GM12878 (cell line): ENCODE data around the gene KCNQ1. TPM values are rescaled to one million over a fixed set of nuclear protein-coding genes. Genes with fewer than 3 reads are reported as not detected.

Source experiments
- ATAC-seq: fragments of 200-7000 bp; cut with Tn5 transposase; 3 replicates; pipeline ENCODE4 v1.9.1; 2020; ENCODE audit warnings: mild to moderate bottlenecking, moderate library complexity
- BruUV-seq: library from RNA; stranded (reverse); fragments of 400-500 nt; replicated peaks from 2 replicates; lab custom pipeline; 2021; lab: Mats Ljungman, UMichigan
- CTCF ChIA-PET: fragments of 300-600 bp; sonication (Branson Sonifier 250); formaldehyde crosslinking; extraction: SDS; loops from one replicate; lab custom pipeline; 2021; ENCODE audit warnings: inconsistent platforms; lab: Yijun Ruan, JAX
- POLR2A ChIA-PET: fragments of 350-600 bp; formaldehyde crosslinking; extraction: SDS; loops from one replicate; lab custom pipeline; 2021; ENCODE audit warnings: inconsistent platforms; lab: Charles Lee
- RAD21 ChIA-PET: fragments of 300-600 bp; sonication (Branson Sonifier 250); formaldehyde crosslinking; loops from one replicate; lab custom pipeline; 2023; ENCODE audit warnings: antibody characterized with exemption; ENCODE audit not compliant: unreplicated experiment; lab: Charles Lee
- SMC1A ChIA-PET: fragments of 300-600 bp; sonication (Branson Sonifier 250); formaldehyde crosslinking; loops from one replicate; lab custom pipeline; 2023; ENCODE audit not compliant: unreplicated experiment, uncharacterized antibody; lab: Charles Lee
- DNase-seq: peaks from one replicate; pipeline ENCODE4 v3.0.0-alpha.2; 2011; ENCODE audit warnings: low read depth, low spot score
- FAIRE-seq: peaks from 3 replicates; lab custom pipeline; 2011; peaks lifted over from hg19 to GRCh38; lab: Jason Lieb, UNC
- H2AFZ ChIP-seq: 2 replicates; pipeline ENCODE4 v1.6.0; 2011; ENCODE audit warnings: low read depth, low read length, control low read depth; ENCODE audit not compliant: control insufficient read depth
- H3K27ac ChIP-seq: 2 replicates; pipeline ENCODE4 v1.5.1; 2011; ENCODE audit warnings: control low read depth; ENCODE audit not compliant: control insufficient read depth, insufficient read depth
- H3K27me3 ChIP-seq, 2 experiments: replicated peaks in 1 of 2; 2 replicates each; pipeline versions ENCODE4 v1.6.0 to v1.6.1; 2011; ENCODE audit warnings: low read length in 1 of 2; ENCODE audit not compliant: control insufficient read depth in 2 of 2, insufficient read depth in 2 of 2
- H3K36me3 ChIP-seq, 2 experiments: 2 replicates each; pipeline ENCODE4 v1.5.1; 2011; ENCODE audit warnings: low read length in 1 of 2; ENCODE audit not compliant: control insufficient read depth in 2 of 2, insufficient read depth in 2 of 2
- H3K4me1 ChIP-seq: 2 replicates; pipeline ENCODE4 v1.6.1; 2011; ENCODE audit warnings: mild to moderate bottlenecking, low read length, moderate library complexity, mixed read lengths; ENCODE audit not compliant: control insufficient read depth, insufficient read depth
- H3K4me2 ChIP-seq: 2 replicates; pipeline ENCODE4 v1.6.0; 2011; ENCODE audit warnings: control low read depth; ENCODE audit not compliant: control insufficient read depth, insufficient read depth
- H3K4me3 ChIP-seq: fragments of 200-600 bp; sonication (generic); 2 replicates; pipeline ENCODE4 v1.5.1; 2016
- H3K79me2 ChIP-seq: 2 replicates; pipeline ENCODE4 v1.6.0; 2011; ENCODE audit warnings: low read length; ENCODE audit not compliant: control insufficient read depth, insufficient read depth
- H3K9ac ChIP-seq: 2 replicates; pipeline ENCODE4 v1.8.0; 2011; ENCODE audit warnings: low read length, control low read depth, mixed read lengths; ENCODE audit not compliant: control insufficient read depth, insufficient read depth
- H3K9me3 ChIP-seq: replicated peaks from 3 replicates; pipeline ENCODE4 v1.5.1; 2011; ENCODE audit warnings: mild to moderate bottlenecking, low read length; ENCODE audit not compliant: control insufficient read depth, insufficient read depth
- H4K20me1 ChIP-seq: 2 replicates; pipeline ENCODE4 v1.6.0; 2011; ENCODE audit not compliant: control insufficient read depth, insufficient read depth
- CBX3 ChIP-seq: fragments of 200-600 bp; sonication (generic); IDR thresholded peaks from 2 replicates; pipeline ENCODE4 v1.6.1; 2016; ENCODE audit warnings: low read depth, borderline replicate concordance
- CBX5 ChIP-seq: sonication (generic); IDR thresholded peaks from 2 replicates; pipeline ENCODE4 v1.6.1; 2016; ENCODE audit warnings: low read depth, moderate library complexity, mild to moderate bottlenecking, inconsistent platforms
- IRF4 ChIP-seq: IDR thresholded peaks from 2 replicates; pipeline ENCODE4 v1.6.1; 2011; ENCODE audit warnings: low read depth, low read length
- JUNB ChIP-seq: IDR thresholded peaks from 2 replicates; pipeline ENCODE4 v1.6.1; 2016; ENCODE audit warnings: antibody characterized with exemption, mild to moderate bottlenecking
- MEF2A ChIP-seq: IDR thresholded peaks from 2 replicates; pipeline ENCODE4 v1.6.1; 2011; ENCODE audit warnings: low read depth, mild to moderate bottlenecking, low read length, moderate library complexity; ENCODE audit not compliant: insufficient read depth
- RUNX3 ChIP-seq: IDR thresholded peaks from 2 replicates; pipeline ENCODE4 v1.6.1; 2012; ENCODE audit warnings: low read length, inconsistent platforms
- SMC3 ChIP-seq: IDR thresholded peaks from 2 replicates; pipeline ENCODE4 v1.6.1; 2011; ENCODE audit warnings: low read length, improper control_type of control experiment, borderline replicate concordance
- WGBS: methylation state at CpG from one replicate; pipeline ENCODE4 v1.1.6; 2016; ENCODE audit warnings: low lambda C conversion rate; ENCODE audit not compliant: insufficient replicate concordance, insufficient coverage; ENCODE audit errors: missing lambda C conversion rate; 5-methylcytosine and 5-hydroxymethylcytosine counted together
- in situ Hi-C: fragments of 300-500 bp; cut with MboI; formaldehyde crosslinking; loops from 9 replicates; pipeline ENCODE4 v1.14.3; 2018; ENCODE audit warnings: mixed read lengths
- intact Hi-C: fragments of 100-400 bp; cut with micrococcal nuclease; formaldehyde crosslinking; loops from one replicate; pipeline ENCODE4 v1.14.2; 2022; ENCODE audit not compliant: unreplicated experiment
- polyA plus RNA-seq, 11 experiments: library from polyadenylated mRNA; depleted of rRNA in 4 of 11; unstranded in 6 of 11; stranded (reverse) in 5 of 11; fragments of >200 nt; fragmentation: Nextera tagmentation in 4 of 11; fragmentation: Illumina TruSeq in 1 of 11; extraction: Ambion mirVana in 4 of 11; extraction: Trizol in 1 of 11; gene quantifications; 1 replicate in 1 of 11; 2 replicates in 10 of 11; pipeline versions ENCODE4 v1.2.1 to v1.2.3, GENCODE V29; 2011 to 2016; ENCODE audit warnings: inconsistent platforms in 2 of 11, missing spikeins in 2 of 11, low read depth in 1 of 11
- total RNA-seq, 4 experiments: library from RNA; depleted of rRNA in 3 of 4; stranded (reverse); fragments of >200 nt in 3 of 4; fragmentation: Illumina TruSeq in 1 of 4; extraction: Trizol in 1 of 4; gene quantifications; 2 replicates each; pipeline versions ENCODE4 v1.2.1 to v1.2.3, GENCODE V29; 2013 to 2021

Gene KCNQ1
- total and polyA plus RNA-seq, 10 of the 15 experiments (the other 5 are each of a cell fraction or from before 2014, with no cell fraction given), result 0.03 to 0.15 (median 0.12) TPM; not detected in 7

DNA sequence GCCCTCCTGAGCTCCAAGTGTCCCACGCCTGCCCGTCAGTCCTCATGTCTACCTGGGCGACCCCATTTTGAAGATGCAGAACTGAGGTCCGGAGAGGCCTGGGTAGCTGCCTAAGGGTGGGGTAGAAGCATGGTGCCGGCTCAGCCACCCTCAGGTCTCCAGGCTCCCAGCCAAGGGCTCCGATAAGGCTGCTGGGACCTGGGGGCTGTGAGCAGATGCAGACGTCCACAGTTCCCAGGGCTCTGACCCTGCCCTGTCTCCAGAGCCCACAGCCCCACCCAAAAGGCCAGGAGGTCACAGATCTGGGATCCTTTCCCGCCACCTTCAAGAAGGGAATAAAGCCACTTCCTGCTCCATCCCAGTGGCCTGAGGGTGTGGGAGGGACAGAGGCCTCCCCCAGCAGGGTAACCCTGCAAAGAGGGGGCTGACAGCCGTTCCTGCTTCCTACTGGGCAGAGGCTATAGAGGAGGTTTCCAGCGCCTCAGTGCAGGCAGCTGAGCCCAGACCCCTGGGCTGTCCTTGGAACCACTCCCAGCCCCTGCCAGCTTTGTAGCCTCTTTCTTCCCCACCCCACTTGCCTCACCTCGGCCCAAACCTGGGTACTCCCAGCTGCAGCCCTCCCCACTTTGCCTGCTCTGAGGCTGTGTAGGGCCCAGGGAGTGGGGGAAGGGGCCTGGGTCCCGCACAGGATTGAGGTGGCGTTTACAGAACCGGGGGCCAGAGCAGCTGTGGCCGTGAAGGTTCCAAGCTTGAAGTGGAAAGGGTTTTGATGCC, 355.3 kb downstream of the KCNQ1 start:
- ChIA-PET POLR2A (no interaction called here), CTCF (no interaction called here), RAD21 (no interaction called here), SMC1A (no interaction called here)
- in situ Hi-C loops (no loop called here), intact Hi-C loops (no loop called here)
- no peaks in the 10 kb centered on the region for H4K20me1 ChIP-seq
- no TSS peak for BruUV-seq
- no peak for FAIRE-seq
- H3K27me3 ChIP-seq, result no peaks in the 10 kb centered on the region
- WGBS, result 21% methylated on average over 15 of the region's 15 CpGs
- no peak for DNase-seq
- H3K4me3 ChIP-seq, result no peak overlapping the region
- H3K9ac ChIP-seq, result no peak overlapping the region
- no peak overlapping the region for H3K4me2 ChIP-seq
- no peaks in the 10 kb centered on the region for H3K4me1 ChIP-seq
- H3K27ac ChIP-seq, result no peak overlapping the region
- no peaks in the 10 kb centered on the region for H3K79me2 ChIP-seq
- H2AFZ ChIP-seq, result no peak overlapping the region
- no peaks in the 10 kb centered on the region for H3K36me3 ChIP-seq
- ATAC-seq, result no peak
- H3K9me3 ChIP-seq, result no peaks in the 10 kb centered on the region
- TF ChIP-seq IRF4, result no peak
- TF ChIP-seq JUNB, result no peak
- no peak for TF ChIP-seq CBX5
- TF ChIP-seq CBX3, result no peak
- no peak for TF ChIP-seq MEF2A
- no peak for TF ChIP-seq SMC3
- no peak for TF ChIP-seq RUNX3
- TF ChIP-seq, all 136 proteins: peak for 0
